ELR (cell line): ENCODE data around the gene C19orf85.
A peak's percentile ranks its signal among the peaks of the same experiment; 100 is the strongest.
"Not testable (repeated sequence)": the region's sequence is repeated elsewhere in the genome, so short reads cannot be mapped to it uniquely, and the experiment has no call there.

Experiments used
- DNase-seq: peaks from one replicate; pipeline ENCODE4 v3.0.0-alpha.2; 2015; ENCODE audit warnings: low read depth

The C19orf85 gene

GRCh38 chr19:55464662-55465054 is at the start of gene C19orf85:
C19orf85 (minus strand) TSS chr19:55464751; CDS start chr19:55464554, 197 bp downstream.
- no peak for DNase-seq

DNA sequence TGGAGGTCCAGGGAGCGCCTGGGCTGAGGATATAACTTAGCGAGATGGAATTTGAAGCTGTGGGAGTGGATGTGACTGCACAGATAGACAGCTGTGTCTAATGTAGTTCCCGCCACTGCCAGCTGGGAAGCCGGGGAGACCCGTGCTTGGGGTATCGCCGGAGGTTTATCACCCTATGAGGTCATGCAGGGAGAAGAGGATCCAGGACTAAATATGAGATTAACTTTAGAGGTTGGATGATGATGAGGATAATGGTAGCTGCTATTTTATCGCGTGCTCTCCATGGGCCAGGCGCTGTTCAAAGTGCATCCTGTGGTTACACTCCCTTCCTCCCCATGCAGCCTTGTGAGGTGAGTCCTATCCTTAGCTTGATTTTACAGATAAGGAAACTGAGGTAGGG is 43.6 kb upstream of the C19orf85 start:
- no peak for DNase-seq

- DNase-seq, result no peak
Observed at GRCh38 chr19:55504981-55505380, 40.4 kb upstream of the C19orf85 start.

GRCh38 chr19:55504252-55504603 is 39.7 kb upstream of the C19orf85 start:
- no peak for DNase-seq

DNA sequence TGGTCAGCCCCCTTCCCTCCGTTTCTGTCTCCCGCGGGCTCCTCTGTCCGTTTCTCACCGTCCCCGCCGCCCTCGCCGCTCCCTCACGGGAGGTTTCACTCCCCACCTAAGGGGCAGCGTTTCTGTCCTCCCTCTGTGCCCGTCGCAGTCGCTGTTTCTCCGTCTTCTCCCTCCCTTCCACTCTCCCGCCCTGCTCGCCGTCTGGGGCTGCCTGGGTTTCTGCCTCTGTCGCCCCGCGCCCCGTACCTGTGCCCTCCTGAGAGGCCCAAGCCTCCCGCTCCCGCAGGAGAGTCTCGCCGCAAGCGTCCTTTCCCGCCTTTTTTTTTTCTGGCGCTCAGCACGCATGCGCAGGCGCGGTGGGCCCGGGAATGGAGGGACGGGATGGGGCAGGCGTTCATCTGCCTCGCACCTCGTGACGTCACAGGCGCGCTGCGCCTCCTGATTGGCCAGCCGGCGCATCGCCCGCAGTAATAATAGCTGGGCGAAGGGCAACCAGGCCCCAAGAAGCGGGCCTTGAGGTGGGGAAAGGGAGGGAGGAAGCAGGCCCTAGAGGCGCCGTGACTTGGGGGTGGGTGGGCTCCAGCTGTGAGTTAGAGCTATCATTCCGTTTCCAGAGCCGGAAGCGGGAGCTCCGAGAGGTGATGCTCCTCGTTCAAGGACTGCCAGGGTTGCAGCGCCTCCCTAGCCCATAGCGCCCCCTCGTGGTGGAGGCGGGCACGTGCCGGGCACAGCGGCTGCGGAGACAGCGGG is 39.1 kb upstream of the C19orf85 start:
- DNase-seq, result peak; percentile 91

DNA sequence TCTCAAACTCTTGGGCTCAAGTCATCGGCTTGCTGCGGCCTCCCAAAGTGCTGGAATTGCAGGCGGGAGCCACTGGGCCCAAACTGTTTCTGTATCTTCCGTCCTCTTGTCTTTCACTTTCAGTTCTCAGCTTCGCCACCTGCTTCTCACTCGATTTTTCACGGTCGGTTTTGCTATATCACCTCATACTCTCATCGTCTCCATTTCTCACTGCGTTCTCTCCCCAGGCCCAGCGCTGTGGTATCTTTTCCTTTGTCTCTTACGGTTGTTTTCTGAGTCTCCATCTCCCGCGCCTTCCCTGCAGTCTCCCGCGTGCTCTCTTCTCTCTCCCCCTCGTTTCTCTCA is 38.6 kb upstream of the C19orf85 start:
- no peak for DNase-seq

DNA sequence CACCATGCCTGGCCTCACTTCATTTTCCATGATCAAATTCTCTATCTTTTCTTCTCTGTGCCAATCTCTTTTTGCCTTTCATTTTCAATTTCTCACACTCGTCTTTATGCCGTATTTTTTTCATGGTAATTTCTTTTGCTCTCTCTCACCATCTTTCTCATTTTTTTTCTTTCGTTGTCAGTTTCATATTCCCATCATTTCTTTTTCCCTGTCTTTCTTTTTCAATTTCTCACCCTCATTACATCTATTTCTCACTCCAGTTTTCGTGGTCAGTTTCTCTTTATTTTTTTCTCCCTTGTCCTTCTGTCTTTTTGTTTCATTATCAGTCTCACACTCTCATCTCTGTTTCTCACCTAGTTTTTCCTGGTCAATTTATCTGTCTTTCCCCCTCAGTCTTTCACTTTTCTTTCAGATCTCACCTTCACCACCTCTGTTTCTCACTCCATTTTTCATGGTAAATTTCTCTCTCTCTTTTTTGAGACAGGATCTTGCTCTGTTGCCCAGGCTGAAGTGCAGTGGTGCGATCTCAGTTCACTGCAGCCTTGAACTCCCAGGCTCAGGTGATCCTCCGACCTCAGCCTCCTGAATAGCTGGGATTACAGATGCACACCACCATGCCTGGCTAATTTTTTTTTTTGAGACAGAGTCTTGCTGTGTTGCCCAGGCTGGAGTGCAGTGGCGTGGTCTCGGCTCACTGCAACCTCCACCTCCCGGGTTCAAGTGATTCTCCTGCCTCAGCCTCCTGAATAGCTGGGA is 37.8 kb upstream of the C19orf85 start:
- DNase-seq, result no peak

GRCh38 chr19:55500368-55500952 is 35.9 kb upstream of the C19orf85 start:
- no peak for DNase-seq

GRCh38 chr19:55498246-55498840 is 33.8 kb upstream of the C19orf85 start:
- DNase-seq, result no peak

DNA sequence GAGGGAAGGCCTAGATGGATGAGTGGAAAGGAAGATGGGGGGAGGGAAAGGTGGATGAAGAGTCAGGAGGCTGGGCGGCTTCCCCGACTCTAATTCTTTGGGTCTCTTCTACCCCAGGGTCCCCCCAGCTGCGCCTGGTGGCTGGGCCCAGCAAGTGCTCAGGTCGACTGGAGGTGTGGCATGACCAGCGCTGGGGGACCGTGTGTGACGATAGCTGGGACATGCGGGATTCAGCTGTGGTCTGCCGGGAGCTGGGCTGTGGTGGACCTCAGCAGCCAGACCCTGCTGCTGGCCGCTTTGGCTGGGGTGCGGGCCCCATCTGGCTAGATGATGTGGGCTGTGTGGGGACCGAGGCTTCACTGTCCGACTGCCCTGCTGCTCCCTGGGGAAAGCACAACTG is 33.2 kb upstream of the C19orf85 start:
- DNase-seq, result no peak

GRCh38 chr19:55496820-55497219 is 32.3 kb upstream of the C19orf85 start:
- not testable (repeated sequence) for DNase-seq

GRCh38 chr19:55495646-55496349 is 31.2 kb upstream of the C19orf85 start:
- peak; percentile 40 for DNase-seq

GRCh38 chr19:55494172-55494761 is 29.7 kb upstream of the C19orf85 start:
- DNase-seq, result peak; percentile 72

DNA sequence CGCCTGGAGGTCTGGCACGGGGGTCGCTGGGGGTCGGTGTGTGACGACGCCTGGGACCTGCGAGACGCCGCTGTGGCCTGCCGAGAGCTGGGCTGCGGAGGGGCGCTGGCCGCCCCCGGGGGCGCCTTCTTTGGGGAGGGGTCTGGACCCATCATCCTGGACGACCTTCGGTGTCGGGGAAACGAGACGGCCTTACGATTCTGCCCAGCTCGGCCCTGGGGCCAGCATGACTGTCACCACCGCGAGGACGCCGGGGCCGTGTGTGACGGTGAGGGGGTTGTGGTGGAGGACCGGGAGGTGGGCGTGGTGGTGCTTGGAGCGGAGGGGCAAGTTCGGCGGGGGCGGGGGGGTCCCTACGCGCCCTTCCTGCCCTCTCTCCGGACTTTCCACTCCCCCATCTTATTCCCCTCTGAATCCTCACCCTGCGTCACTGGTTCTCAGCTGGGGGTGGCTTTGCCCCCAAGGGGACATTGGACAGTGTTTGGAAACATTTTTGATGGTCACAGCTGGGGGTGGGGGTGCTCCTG is 29.2 kb upstream of the C19orf85 start:
- DNase-seq, result peak; percentile 23

DNA sequence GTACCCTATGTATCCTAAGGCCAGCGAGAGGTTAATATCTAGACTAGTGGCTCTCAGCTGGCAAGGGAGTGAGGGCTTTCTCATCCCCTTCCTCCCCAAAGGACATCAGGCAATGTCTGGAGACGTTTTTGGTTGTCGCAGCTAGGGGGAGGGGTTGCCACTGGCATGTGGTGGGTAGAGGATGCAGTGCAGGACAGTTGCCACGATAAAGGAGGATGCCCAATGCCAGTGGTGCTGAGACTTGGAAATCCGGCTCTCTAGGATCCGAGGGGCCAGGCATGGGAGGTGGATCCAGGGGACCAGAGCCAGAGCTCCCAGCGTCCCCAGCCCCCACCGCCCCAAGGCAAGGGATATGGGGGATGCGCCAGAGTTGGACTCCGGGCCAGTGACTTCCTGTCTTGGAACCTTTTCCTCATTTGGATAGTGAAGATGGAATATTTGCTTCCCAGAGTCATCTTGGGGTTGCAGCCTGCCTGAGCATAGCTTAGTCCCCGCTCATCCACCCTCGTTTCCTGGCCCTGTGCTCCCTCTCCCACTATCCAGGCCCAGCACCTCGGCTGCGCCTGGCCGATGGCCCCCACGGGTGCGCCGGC is 28.6 kb upstream of the C19orf85 start:
- peak; percentile 61 for DNase-seq

DNA sequence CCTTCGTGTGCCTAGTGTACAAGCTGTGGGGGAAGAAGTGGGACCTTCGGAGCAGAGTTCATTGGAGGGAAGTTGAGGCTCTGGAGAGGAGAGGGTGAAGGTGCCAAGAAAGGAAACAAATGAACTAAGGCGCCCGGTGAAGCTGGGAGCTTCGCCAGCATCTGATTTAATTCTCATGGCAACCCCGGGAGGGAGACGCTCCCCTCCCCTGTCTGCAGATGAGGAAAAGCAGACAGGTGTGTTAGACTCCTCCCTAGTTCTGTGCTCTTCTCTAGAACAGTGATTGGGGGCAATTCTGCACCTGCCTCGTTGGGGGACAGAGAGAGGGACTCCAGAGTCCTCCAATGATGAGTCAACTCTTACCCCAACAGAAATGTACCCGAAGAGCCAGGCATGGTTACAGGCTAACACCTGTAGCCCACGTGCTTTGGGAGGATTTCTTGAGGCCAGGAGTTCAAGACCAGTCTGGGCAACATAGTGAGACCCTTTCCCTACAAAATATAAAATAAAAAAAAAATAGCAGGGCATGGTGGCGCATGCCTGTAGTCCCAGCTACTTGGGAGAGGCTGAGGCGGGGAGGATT is 27.9 kb upstream of the C19orf85 start:
- no peak for DNase-seq

DNA sequence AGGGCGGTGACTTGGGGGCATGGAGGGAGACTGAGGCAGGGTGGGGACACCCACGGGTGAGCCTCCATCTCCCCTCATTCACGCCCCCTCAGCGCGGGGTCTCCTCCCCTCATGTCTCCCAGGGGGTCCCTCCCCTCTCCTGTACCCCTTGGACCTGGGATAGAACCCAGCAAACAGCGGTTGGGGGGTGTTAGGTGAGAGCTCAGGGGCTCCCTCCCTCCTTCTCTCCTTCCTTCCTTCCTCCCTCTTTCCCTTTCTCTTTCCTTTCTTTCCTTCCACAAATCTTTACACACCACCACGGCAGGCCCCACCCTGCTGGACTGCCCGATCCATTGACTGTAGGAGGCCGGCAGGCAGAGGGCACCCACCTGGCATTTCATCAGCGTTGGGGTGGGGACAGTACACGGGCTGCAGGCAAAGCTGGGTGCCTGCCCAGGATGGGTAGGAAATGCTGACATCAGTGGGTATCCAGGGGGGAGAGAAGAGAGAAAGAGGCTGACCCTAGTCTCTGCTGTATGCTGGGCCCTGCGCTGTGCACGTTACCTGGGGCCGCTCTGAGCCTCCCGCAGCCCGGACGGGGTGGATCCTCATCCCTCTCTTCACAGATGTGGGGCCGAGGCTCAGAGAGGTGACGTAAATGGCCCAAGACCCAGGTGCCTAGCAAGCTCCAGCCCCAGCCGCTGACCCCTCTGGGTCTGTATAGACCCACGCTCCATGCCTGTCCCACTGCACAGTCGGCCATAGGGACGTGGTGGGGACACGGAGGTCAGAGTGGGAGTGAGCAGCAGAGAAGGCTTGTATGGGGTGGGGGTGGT is 27.2 kb upstream of the C19orf85 start:
- DNase-seq, result no peak

DNA sequence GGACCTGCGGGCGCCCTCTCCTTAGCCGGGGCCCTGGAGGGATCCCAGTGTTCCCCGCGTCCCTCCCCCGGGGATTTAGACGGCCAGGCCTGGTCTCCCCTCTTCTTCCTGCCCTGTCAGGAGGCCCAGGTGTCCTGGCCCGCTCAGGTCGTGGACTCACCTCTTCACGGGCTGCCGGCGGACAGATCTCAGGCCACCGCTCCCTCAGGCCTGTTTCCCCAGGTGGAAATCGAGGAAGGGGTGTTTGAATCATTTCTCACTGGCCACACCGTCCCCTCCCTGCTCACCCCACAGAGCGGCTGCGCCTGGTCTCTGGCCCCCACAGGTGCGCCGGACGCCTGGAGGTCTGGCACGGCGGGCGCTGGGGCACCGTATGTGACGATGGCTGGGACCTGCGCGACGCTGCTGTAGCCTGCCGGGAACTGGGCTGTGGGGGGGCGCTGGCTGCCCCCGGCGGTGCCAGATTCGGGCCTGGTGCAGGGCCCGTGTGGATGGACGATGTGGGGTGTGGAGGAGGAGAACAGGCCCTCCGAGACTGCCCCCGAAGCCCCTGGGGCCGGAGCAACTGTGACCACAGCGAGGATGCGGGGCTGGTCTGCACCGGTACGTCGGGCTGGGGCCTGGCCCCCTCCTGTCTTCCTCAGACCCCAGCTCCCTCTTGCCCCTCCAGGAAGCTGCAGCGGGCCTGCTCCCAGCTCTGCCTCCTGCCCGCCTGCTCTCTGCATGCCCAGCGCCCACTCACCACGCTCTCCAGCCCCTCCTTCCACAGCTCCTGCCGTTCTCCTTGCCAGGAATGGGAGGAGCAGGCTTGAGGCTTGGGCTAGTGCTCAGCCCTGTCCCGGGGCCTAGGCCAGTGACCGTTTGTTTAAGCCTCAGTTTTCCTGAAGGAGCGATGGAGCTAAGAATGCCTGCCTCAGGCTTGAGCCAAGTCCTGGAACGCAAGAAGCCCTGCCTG is 26.2 kb upstream of the C19orf85 start:
- no peak for DNase-seq
